ENCODE measurements around the gene WDFY4.

Gene WDFY4

GRCh38 chr10:48934672-48935501 lies 250.2 kb downstream of the WDFY4 start:
- H3K79me2 ChIP-seq (ENCODE audit: insufficient read depth, low read depth), result no peaks in the 10 kb centered on the region
- no peak overlapping the region for H3K4me2 ChIP-seq
- H4K20me1 ChIP-seq (ENCODE audit: insufficient read depth), result no peaks in the 10 kb centered on the region
- no peaks in the 10 kb centered on the region for H3K36me3 ChIP-seq (ENCODE audit: insufficient read depth)
- H2AFZ ChIP-seq (ENCODE audit: low read depth), result no peak overlapping the region
- H3K9ac ChIP-seq, result no peak overlapping the region
- no peaks in the 10 kb centered on the region for H3K4me1 ChIP-seq (ENCODE audit: low read depth, poor library complexity, severe bottlenecking)
- H3K27ac ChIP-seq, result no peak overlapping the region
- no peaks in the 10 kb centered on the region for H3K27me3 ChIP-seq (ENCODE audit: insufficient read depth, low read depth)
- TF ChIP-seq CTCF (conservative IDR thresholded peaks at IDR 0.05; ENCODE audit: low read depth, low read length), result no peak
- no peak overlapping the region for H3K4me3 ChIP-seq (IDR thresholded peaks at IDR 0.05; ENCODE audit: insufficient read depth, low read depth, low read length)

GRCh38 chr10:48935577-48935976 lies 250.9 kb downstream of the WDFY4 start:
- no peaks in the 10 kb centered on the region for H3K27me3 ChIP-seq (ENCODE audit: insufficient read depth, low read depth)
- H3K27ac ChIP-seq, result no peak overlapping the region
- H3K4me1 ChIP-seq (ENCODE audit: low read depth, poor library complexity, severe bottlenecking), result no peaks in the 10 kb centered on the region
- no peaks in the 10 kb centered on the region for H3K79me2 ChIP-seq (ENCODE audit: insufficient read depth, low read depth)
- no peak overlapping the region for H2AFZ ChIP-seq (ENCODE audit: low read depth)
- no peak overlapping the region for H3K4me3 ChIP-seq (IDR thresholded peaks at IDR 0.05; ENCODE audit: insufficient read depth, low read depth, low read length)
- no peak for TF ChIP-seq CTCF (conservative IDR thresholded peaks at IDR 0.05; ENCODE audit: low read depth, low read length)
- H3K36me3 ChIP-seq (ENCODE audit: insufficient read depth), result no peaks in the 10 kb centered on the region
- no peaks in the 10 kb centered on the region for H4K20me1 ChIP-seq (ENCODE audit: insufficient read depth)
- no peak overlapping the region for H3K9ac ChIP-seq
- H3K4me2 ChIP-seq, result no peak overlapping the region

- H3K4me2 ChIP-seq, result no peak overlapping the region
- TF ChIP-seq CTCF (conservative IDR thresholded peaks at IDR 0.05; ENCODE audit: low read depth, low read length), result no peak
- no peak overlapping the region for H2AFZ ChIP-seq (ENCODE audit: low read depth)
- no peak overlapping the region for H3K4me3 ChIP-seq (IDR thresholded peaks at IDR 0.05; ENCODE audit: insufficient read depth, low read depth, low read length)
- no peak overlapping the region for H3K27ac ChIP-seq
- H3K9ac ChIP-seq, result no peak overlapping the region
- no peaks in the 10 kb centered on the region for H3K79me2 ChIP-seq (ENCODE audit: insufficient read depth, low read depth)
- H4K20me1 ChIP-seq (ENCODE audit: insufficient read depth), result no peaks in the 10 kb centered on the region
- H3K36me3 ChIP-seq (ENCODE audit: insufficient read depth), result no peaks in the 10 kb centered on the region
- no peaks in the 10 kb centered on the region for H3K27me3 ChIP-seq (ENCODE audit: insufficient read depth, low read depth)
- no peaks in the 10 kb centered on the region for H3K4me1 ChIP-seq (ENCODE audit: low read depth, poor library complexity, severe bottlenecking)
These were observed 253.1 kb downstream of the WDFY4 start for GRCh38 chr10:48937796-48938195.

GRCh38 chr10:48938281-48938680 lies 253.6 kb downstream of the WDFY4 start:
- H3K4me1 ChIP-seq (ENCODE audit: low read depth, poor library complexity, severe bottlenecking), result no peaks in the 10 kb centered on the region
- H3K27me3 ChIP-seq (ENCODE audit: insufficient read depth, low read depth), result no peaks in the 10 kb centered on the region
- H3K4me2 ChIP-seq, result no peak overlapping the region
- H3K9ac ChIP-seq, result no peak overlapping the region
- no peak overlapping the region for H3K4me3 ChIP-seq (IDR thresholded peaks at IDR 0.05; ENCODE audit: insufficient read depth, low read depth, low read length)
- H4K20me1 ChIP-seq (ENCODE audit: insufficient read depth), result no peaks in the 10 kb centered on the region
- H2AFZ ChIP-seq (ENCODE audit: low read depth), result no peak overlapping the region
- H3K36me3 ChIP-seq (ENCODE audit: insufficient read depth), result no peaks in the 10 kb centered on the region
- TF ChIP-seq CTCF (conservative IDR thresholded peaks at IDR 0.05; ENCODE audit: low read depth, low read length), result no peak
- no peak overlapping the region for H3K27ac ChIP-seq
- H3K79me2 ChIP-seq (ENCODE audit: insufficient read depth, low read depth), result no peaks in the 10 kb centered on the region

Data from KMS-11 (cell line).